HG03103 (cell line): ENCODE measurements around the gene SNRNP200.
"Not testable (repeated sequence)": the region's sequence is repeated elsewhere in the genome, so short reads cannot be mapped to it uniquely, and the experiment has no call there.

ENCODE experiments used
- ATAC-seq: cut with Tn5 transposase; IDR thresholded peaks from one replicate; pipeline ENCODE4 v1.9.1; 2021; ENCODE audit warnings: low read depth; ENCODE audit not compliant: unreplicated experiment

The SNRNP200 gene

GRCh38 chr2:96325884-96326255 is 20.5 kb upstream of the SNRNP200 start:
- no peak for ATAC-seq

GRCh38 chr2:96325041-96325883 is 19.9 kb upstream of the SNRNP200 start, which contains the start of gene ITPRIPL1:
Gene ITPRIPL1 (plus strand): TSS chr2:96325317. CDS start chr2:96325840, 523 bp downstream.
- no peak for ATAC-seq

GRCh38 chr2:96324721-96325040 is 19.3 kb upstream of the SNRNP200 start:
- no peak for ATAC-seq

DNA sequence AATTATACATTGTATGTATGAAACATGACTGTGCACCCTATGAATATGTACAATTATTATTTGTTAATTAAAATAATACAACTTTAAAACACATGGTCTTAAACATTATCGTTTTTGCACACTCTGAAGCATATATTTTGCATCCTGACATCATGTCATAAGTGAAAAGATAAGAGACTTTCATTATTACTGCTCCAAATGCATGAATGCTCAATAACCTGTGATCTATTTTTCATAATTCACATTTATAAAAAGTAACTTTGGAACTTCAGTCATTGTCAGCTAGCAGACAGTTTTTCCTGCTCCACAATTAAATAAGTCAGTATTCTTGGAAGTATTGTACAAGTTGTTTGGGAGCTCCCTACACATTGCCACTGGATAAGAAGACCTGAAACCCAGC is 18.5 kb upstream of the SNRNP200 start:
- ATAC-seq = no peak

DNA sequence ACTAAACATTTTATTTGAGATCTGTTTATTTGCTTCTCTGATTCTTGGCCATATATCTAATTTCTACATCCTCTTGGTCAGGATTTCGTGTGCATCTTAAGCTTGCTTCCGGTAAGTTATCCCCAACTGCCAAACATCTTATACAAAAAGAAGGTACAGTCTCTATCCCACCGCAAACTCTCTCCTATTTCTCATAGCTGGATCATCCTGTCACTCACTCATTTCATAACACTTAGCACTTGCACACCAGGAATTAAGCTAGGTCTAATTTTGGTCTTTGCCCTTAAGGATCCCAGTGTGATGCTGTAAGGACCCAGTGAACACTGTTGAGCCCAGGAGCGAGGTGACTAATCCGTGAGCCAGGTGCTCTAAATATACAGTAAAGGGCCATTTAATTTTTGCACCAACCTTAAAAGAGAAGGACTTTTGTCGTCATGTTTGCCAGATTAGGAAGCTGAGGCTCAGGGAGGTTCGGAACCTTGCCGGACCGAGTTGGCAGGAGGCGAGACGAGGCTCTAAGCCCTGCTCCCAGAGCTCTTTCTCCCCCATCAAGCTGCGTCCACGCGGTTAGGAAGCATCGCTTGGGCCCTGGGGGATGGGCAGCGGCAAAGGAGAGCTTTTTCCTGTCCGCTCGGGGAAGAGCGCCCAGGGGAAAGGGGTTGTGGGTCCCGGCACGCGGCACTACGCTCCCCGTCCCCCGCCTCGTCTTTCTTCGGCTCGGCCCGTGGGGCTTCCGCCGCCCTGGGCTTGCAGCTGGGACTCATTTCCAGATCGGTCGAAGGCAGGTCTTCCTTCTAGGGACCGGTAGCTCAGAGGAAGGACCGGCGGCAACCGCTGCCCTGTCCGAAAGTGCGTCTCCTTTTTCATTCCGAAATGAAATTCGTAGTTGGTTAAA is 15.6 kb upstream of the SNRNP200 start:
- ATAC-seq = peak; percentile 5

GRCh38 chr2:96320326-96320725 is 15.0 kb upstream of the SNRNP200 start:
- no peak for ATAC-seq

- ATAC-seq = no peak
These were observed 14.1 kb upstream of the SNRNP200 start for GRCh38 chr2:96319396-96319795.

DNA sequence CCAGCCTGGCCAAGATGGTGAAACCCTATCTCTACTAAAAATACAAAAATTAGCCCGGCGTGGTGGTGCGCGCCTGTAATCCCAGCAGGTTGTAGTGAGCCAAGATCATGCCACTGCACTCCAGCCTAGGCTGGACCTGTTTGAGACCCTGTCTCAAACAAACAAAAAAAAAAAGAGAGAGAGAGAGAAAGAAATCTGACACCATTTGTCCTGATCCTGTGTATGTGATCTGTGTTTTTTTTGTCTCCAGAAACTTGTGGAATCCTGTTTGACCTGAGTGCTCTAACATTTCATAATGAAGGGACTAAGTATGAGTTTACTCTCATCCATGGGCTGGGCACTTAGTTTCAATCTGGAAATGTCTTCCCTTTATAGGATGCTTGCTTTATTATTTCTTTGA is 13.4 kb upstream of the SNRNP200 start:
- ATAC-seq = no peak

- ATAC-seq = no peak
These were observed 12.2 kb upstream of the SNRNP200 start for GRCh38 chr2:96317584-96317997.

- ATAC-seq = no peak
These were observed 11.7 kb upstream of the SNRNP200 start for GRCh38 chr2:96316999-96317398.

DNA sequence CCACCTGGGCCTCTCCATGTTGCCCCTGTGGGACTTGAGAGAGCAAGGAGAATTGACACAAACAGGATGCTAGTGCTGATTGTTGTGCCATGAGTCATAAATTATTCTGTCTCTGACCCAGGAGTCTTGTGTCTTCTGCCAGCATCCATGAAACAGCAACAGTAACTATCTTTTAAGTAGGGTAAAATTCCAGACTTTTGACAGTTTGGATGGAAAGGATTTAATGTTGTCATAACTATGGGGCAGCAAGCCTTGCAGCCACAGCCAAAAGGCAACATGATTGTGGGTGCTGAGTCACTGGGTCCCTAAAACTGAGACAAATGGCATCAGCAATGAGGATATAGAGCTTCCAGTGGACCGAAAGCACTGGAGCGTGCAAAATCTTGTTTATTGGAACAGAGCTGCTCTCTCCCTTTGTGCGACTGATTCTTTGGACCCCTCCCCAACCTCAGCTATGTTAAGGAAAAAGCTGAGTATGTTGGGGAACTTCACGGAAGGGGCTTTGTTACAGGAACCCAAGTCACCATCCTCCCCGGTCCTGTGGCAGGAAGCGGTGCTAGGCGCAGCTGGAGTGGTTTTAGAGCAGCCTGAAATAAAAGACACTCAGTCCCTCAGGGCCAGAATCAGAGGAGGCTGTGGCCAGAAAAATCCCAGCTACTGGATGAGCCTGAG is 10.2 kb upstream of the SNRNP200 start:
- no peak for ATAC-seq

GRCh38 chr2:96315005-96315399 is 9.7 kb upstream of the SNRNP200 start:
- ATAC-seq = no peak

DNA sequence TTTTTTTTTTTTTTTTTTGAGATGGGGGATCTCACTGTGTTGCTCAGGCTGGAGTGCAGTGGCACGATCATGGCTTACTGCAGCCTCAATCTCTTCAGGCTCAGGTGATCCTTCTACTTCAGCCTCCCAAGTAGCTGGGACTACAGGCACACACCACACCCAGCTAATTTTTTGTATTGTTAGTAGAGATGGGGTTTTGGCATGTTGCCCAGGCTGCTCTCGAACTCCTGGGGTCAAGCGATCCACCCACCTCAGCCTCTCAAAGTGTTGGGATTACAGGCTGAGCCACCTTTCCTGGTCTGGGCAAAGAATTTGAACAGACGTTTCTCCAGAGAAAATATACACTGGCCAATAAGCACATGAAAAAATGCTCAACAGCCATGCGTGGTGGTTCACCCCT is 2.9 kb upstream of the SNRNP200 start:
- ATAC-seq = no peak

DNA sequence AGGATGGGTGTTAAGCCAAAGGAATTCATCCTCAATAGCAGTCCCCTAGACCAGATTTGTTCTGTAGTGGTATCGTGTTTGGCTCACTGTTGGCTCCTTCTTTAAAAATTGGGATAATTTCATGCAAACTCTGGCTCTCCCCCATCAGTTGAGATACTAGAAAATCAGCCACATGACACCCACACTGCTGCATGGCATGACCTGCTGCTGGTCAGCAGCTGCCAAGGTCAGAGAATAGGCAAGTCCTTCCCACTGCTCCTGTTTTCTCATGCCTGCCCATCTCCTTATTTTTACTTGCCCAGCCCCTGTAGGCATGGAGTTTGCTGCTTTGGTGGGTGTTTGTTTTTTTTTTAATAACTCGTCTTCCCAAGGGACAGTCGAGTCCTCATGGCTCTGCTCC is 1.0 kb upstream of the SNRNP200 start:
- no peak for ATAC-seq

DNA sequence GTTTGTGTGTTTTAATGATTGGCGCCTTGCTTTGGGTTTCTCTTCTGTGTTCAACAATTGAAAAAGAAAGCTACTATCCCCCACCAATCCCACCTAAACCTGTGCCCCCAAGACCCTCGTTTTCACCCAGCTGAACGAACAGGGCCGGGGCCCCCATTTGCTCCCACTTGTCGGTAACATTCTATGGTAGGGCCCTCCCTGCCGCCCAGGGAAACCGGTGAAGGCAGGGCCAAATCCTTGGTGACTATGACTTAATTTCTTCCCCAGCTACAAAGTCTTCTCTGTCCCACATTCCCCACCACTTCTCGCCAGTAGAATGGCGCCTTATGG is 598 bp upstream of the SNRNP200 start:
- no peak for ATAC-seq

DNA sequence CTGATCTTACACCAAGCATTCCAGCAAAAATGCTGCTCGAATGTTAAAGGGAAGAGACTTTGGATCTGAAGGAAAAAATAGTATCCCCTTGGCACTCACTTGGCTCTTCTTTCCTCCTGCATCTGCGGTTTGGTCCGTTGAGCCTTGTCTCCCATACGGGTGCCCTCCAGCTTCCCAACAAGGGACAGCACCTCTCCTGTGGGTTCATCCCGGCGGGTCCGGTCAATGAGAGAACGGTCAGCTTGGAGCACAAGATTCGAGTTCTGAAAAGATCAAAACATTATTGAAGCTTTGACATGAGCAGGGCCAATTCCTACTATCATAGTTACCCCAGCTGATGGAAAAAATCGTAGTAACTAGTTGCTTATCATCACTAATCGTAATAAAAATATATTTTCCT is 740 bp downstream of the SNRNP200 start:
- ATAC-seq = no peak

DNA sequence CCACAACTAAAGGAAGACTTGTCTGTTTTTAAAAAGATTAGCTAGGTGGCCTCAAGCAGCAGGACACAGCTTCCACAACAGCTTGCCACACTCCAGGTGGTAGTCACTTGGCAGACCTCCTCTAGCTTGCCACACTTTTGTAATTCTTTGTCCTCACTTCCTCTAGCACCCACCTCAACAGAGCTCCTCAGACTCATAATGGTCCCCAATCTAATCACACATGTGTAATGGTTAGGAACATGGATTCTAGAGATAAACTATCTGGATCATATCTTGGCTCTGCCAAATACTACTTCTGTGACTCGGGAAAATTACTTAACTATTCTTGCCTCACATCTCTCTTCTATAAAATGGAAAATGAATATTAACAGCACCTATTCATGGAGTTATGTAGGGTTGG is 3.5 kb downstream of the SNRNP200 start:
- no peak for ATAC-seq

GRCh38 chr2:96296925-96297324 is 8.4 kb downstream of the SNRNP200 start:
- no peak for ATAC-seq

- ATAC-seq = not testable (repeated sequence)
These were observed 11.1 kb downstream of the SNRNP200 start for GRCh38 chr2:96294271-96294670.

DNA sequence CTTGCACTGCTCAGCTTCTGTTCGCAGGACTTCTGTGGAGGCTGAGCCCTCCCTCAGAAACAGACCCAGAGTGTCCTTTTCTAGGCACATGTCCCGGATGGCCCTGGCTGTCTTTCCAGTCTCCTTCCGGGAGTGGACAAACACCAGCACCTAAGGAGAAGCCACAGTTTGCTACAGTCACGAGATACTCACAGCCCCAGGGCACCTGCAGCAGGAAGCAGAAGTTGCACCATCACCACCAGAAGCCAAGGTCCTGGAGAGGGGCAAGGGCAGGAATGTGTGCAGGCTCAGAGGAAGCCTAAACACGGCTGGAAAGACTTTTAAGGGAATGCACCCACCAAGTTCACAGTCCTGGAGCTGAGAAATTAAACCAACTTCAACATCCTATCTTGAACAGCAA is 13.6 kb downstream of the SNRNP200 start:
- no peak for ATAC-seq

GRCh38 chr2:96287273-96287856 is 18.0 kb downstream of the SNRNP200 start:
- ATAC-seq = no peak
